NCI-H2107 treated with DMSO at 0.1 percent for 48 hours (cell line): ENCODE measurements around the gene KLHL29.
"Not testable (repeated sequence)": the region's sequence is repeated elsewhere in the genome, so short reads cannot be mapped to it uniquely, and the experiment has no call there.

Experiments used
- DNase-seq: peaks from one replicate; lab custom pipeline; 2025; ENCODE audit not compliant: unreplicated experiment; lab: John Stamatoyannopoulos, UW

KLHL29 gene

GRCh38 chr2:23367760-23368159 is 17.2 kb upstream of the KLHL29 start:
- no peak for DNase-seq

- no peak for DNase-seq
These were observed 11.3 kb upstream of the KLHL29 start for GRCh38 chr2:23373666-23374065.

GRCh38 chr2:23375448-23375847 is 9.5 kb upstream of the KLHL29 start:
- no peak for DNase-seq

DNA sequence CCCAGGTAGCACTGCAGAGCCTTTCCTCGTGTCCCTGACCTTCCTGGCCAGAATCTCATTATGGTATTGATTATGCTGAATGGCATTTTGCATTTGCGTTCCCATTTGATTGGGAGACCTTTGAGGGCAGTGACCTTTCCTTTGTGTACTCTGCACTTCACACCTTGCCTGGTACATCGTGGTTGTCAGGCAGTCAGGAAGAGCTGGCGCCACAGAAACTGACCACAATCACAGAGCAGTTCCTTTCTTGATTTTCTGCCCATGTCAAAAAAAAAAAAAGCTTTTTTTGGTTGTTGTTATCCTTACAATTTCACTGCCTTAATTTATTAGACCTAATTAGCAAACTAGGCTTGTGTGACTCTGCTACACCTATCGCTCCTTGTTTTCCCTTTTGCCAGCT is 8.9 kb upstream of the KLHL29 start:
- DNase-seq = no peak

DNA sequence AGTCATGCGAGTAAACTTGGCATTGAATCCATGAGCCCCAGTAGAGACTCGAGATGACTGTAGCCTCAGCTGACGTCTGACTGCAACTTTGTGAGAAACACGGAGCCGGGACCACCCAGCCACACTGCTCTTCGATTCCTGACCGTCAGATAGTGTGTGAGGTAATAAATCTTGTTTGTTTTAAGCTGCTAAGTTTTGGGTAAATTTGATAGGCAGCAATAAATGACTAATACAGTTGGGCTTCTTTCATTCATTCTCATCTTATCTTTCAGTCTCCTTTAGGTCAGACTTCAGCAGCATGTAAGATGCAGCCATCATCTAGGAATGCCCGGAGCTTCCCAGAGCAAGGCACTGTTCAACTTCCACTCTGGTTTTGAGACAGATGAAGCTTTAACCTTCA is 8.0 kb upstream of the KLHL29 start:
- DNase-seq = no peak

DNA sequence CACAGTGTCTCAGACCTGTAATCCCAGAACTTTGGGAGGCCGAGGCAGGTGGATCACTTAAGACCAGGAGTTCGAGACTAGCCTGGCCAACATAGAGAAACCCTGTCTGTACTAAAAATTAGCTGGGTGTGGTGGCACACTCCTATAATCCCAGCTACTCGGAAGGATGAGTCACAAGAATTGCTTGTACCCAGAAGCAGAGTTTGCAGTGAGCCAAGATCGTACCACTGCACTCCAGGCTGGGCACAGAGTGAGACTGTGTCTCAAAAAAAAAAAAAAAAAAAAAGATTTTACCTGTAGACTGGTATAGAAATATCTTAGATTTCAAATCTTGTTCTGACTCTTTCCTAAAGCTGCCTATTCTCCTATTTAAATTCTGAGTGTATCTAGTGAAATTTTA is 7.2 kb upstream of the KLHL29 start:
- no peak for DNase-seq

DNA sequence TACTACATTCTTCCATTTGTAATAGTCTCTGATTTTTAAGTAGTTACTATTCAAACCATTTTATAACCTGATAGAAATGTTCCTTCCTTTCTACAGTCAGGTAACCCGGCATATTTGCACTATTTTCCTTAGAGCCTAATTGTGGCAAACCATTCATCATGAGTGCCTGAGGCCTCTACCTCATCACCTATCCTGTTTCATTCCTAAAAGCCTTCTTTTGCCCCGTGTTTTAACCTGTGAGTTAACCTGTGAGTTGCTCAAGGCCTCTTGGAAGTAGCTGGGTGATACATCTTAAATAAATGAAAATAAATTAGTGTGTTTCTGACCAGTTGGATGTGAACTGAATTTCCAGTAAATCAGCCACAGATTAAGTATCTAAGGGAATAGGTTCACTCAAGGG is 6.5 kb upstream of the KLHL29 start:
- no peak for DNase-seq

DNA sequence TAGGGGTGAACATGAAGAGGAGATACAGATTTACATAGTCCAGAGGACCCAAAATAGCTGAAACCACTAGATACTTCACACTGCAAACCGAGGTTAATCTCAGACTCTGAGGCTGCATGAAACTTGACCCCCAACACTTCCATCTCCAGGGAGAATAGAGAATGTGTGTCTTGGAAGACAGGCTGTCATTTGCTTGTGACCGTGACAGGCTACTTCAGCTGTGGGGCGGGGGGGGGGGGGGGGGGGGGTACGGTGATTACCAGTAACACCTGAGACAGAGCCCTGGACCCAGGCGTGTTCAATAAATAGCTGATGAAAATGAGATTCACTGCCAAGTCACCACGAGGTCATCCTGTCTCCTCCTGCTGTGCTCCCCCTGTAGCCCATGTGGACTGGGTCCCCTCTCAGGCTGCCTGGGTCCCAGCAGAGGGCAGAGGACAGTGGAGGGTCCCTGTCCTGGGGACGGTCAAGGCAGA is 5.7 kb upstream of the KLHL29 start:
- DNase-seq = no peak

- DNase-seq = no peak
These were observed 4.4 kb upstream of the KLHL29 start for GRCh38 chr2:23380562-23381065.

DNA sequence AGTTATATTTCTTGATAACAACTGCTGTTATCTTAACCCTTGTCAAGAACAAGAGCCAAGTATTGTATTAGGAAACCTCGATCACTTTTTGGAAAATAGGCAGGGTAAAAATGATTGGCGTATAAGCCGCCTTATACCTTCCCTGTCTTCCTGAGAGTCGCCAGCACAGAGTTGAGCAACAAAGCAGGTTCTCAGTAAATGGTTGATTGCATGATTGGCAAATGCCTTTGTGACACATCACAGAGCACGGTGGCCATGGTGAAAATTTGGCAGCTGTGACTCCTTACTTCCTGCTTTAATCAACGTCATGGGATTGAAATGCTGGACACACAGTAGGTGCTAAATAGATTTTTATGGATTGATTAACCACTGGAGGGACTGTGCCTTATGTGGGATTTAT is 3.9 kb upstream of the KLHL29 start:
- DNase-seq = peak; percentile 51

GRCh38 chr2:23381485-23381884 is 3.5 kb upstream of the KLHL29 start:
- DNase-seq = no peak

DNA sequence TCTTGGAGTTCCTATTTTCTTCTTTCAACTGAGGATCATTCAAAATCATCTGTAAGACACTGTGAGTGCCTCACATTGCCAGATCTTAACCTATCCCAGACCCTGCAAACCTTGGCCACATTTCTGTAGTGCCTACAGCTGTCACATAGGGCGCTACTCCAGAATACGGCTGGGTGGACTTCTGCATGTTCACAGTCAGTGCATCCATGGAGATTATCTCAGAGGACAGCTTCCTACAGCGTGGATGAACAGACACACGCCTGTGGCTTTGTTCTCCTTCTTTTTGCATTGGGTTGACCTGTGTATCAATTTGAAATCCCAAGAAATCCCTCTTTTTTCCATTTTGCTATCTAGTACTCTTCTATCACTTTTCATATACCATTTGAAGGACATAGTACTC is 1.9 kb upstream of the KLHL29 start:
- DNase-seq = no peak

- DNase-seq = no peak
These were observed 370 bp downstream of the KLHL29 start for GRCh38 chr2:23385351-23385747.

- no peak for DNase-seq
These were observed 864 bp downstream of the KLHL29 start for GRCh38 chr2:23385748-23386338.

GRCh38 chr2:23386339-23387220 is 1.6 kb downstream of the KLHL29 start:
- DNase-seq = no peak

DNA sequence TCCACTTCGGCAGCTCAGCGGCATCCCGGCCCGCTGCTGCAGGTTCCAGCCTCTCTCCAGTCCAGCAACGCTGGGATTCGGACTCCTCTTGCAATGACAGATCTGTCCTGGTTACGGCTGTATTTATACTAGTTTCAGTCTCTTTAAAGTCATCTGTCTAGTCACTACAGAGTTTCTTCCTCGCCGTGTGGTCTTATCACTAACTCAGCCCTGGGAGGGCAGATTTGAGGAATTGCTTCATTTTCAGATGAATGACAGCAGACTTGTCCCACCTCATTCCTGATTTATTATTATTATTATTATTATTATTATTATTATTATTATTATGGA is 2.2 kb downstream of the KLHL29 start:
- no peak for DNase-seq

DNA sequence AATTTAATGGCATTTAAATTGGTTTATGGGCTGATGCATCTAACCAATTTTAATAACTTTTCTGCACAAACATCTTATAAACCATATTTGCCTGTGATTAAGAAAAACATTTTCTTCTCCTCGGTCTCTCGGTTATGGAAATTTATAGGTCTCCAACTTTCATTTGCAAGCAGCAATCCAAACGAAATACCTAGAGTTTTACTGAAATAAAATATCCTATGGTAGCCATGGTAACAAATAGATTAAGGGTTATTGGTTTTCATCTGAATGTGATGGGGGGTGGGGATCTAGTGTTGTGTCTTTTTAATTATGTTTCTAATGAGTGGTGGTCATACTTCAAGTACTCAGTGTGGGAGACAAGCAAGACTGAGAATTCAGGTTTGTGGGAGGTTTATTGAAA is 2.9 kb downstream of the KLHL29 start:
- no peak for DNase-seq

DNA sequence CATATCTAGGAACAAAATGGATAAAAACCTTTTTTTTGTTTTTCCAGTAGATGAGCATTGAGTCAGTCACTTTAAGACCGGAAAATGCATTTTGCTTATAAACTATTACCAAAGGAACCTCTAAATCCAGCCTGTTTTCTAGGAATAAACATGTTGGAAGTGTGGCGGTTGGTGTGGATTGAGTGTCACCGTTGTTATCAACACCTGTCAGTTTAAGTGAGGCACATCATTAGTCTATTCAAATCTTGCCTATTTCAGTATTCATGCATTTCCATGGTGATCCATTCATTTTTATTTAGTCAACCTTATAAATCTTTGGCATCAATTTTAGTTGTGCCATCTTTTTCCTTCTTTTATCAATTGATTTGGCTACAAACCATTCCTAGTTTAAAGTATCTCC is 3.3 kb downstream of the KLHL29 start:
- no peak for DNase-seq

DNA sequence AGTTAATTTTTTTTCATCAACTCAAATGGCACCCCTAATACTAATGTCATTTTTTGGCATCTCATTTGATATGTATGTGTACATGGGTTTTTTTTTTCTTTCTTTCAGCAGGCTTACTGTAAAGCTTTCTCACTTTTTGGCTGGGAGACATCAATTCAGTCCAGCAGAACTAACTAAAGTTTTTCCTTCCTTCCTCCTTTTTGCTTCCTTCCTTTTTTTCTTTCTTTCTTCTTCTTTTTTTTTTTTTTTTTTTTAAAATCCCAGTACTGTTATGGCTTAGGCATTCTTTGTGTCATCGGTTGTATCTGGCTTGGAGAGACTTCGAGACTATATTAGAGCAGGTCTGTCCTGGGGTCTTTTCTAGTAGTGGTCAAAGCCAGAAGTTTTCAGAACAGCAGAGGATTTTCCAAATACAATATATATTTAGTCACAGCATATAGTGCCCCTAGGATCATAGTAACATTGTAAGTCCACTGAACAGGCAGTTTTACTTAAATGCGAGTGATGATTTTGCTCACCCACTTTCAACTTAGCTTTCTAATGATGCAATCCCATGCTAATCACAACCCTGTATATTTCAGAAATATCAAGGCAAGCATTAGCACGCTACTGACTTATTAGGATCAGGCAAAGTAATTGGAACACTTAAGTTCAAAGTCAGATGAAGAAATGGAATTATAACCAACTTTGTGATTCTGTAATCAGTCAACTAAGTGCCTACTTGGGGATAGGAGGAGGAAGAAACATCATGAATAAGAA is 4.0 kb downstream of the KLHL29 start:
- no peak for DNase-seq

GRCh38 chr2:23390152-23390551 is 5.2 kb downstream of the KLHL29 start:
- DNase-seq = peak; percentile 46

DNA sequence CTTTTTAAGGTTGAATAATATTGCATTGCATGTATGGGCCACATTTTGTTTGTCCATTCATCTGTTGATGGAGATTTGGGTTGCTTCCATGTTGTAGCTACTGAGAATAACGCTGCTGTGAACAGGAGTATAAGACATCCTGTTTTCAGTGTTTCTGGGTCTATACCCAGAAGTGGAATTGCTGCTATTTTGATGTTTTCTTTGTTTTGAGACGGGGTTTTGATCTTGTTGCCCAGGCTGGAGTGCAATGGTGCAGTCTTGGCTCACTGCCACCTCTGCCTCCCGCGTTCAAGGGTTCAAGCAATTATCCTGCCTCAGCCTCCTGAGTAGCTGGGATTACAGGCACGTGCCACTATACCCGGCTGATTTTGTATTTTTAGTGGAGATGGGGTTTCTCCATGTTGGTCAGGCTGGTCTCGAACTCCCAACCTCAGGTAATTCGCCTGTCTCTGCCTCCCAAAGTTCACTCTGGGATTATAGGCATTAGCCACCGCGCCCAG is 6.3 kb downstream of the KLHL29 start:
- DNase-seq = not testable (repeated sequence)

DNA sequence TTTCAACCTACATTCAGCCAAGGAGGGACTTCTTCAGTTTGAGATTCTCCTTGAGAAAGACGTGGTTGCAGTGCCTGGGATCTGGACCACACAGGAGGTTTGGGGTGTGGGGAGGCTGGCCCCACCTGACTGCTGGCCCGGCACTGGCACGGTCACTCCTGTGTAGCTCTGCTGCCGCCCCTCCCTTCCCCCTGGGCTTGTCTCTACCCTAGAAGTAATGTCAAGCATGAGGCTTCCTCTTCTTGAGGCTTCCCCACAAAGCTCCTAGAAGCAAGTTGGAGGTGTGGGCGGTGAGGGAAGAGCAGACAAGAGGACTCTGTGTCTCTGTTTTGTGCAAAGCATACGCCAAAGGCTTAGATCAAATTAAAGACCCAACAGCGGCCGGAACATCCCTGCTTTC is 8.7 kb downstream of the KLHL29 start:
- DNase-seq = no peak
